Body of pancreas (tissue), 4 donors: ENCODE data around the gene RPS8. TPM values are rescaled to one million over a fixed set of nuclear protein-coding genes. Genes with fewer than 3 reads are reported as not detected.
"Not testable (repeated sequence)": the region's sequence is repeated elsewhere in the genome, so short reads cannot be mapped to it uniquely, and the experiment has no call there.

Experiments used
- ATAC-seq: fragments of 150-250 bp; one replicate; pipeline ENCODE4 v1.9.1; 2016
- DNase-seq, 4 donors: peaks; one replicate each; pipeline ENCODE4 v3.0.0-alpha.2; 2019
- H3K27ac ChIP-seq, 4 donors: fragments of 200-600 bp; sonication (generic); 1 replicate in 3 of 4; 2 replicates in 1 of 4; pipeline versions ENCODE4 v1.5.1 to v1.6.1; 2016 to 2019; ENCODE audit warnings: mild to moderate bottlenecking in 1 of 4, mixed read lengths in 1 of 4, moderate library complexity in 1 of 4
- H3K27me3 ChIP-seq, 2 donors: fragments of 200-600 bp; sonication (generic); one replicate each; pipeline ENCODE4 v1.6.0; 2016; ENCODE audit warnings: mild to moderate bottlenecking in 1 of 2
- H3K36me3 ChIP-seq, 2 donors: fragments of 200-600 bp; sonication (generic); replicated peaks in 1 of 2; 2 replicates each; pipeline ENCODE4 v1.5.1; 2016; ENCODE audit warnings: low read depth in 2 of 2; ENCODE audit not compliant: insufficient read depth in 1 of 2
- H3K4me1 ChIP-seq: fragments of 200-600 bp; sonication (generic); one replicate; pipeline ENCODE4 v1.6.0; 2016
- H3K4me3 ChIP-seq, 2 donors: fragments of 200-600 bp; sonication (generic); 1 replicate in 1 of 2; 2 replicates in 1 of 2; pipeline ENCODE4 v1.5.1; 2016 to 2019
- H3K9me3 ChIP-seq, 3 donors: fragments of 200-600 bp; sonication (generic); 1 replicate in 2 of 3; 2 replicates in 1 of 3; pipeline ENCODE4 v1.5.1; 2016
- CTCF ChIP-seq, 7 experiments: fragments of 450-650 bp in 4 of 7; fragments of 200-600 bp in 3 of 7; sonication (generic) in 3 of 7; IDR thresholded peaks; one replicate each; pipeline ENCODE4 v1.5.1; 2016 to 2019; ENCODE audit warnings: antibody characterized with exemption in 7 of 7
- POLR2A ChIP-seq, 3 donors: fragments of 450-650 bp; IDR thresholded peaks; one replicate each; pipeline ENCODE4 v1.6.1; 2016; ENCODE audit warnings: antibody characterized with exemption in 3 of 3, mild to moderate bottlenecking in 2 of 3
- WGBS, 2 donors: methylation state at CpG; one replicate each; pipeline ENCODE4 v1.1.5; 2017; 5-methylcytosine and 5-hydroxymethylcytosine counted together
- intact Hi-C: fragments of 100-400 bp; cut with DNase I; formaldehyde crosslinking; loops from one replicate; pipeline ENCODE4 v1.15.1; 2023
- total RNA-seq, 2 donors: library from RNA; depleted of rRNA; stranded (reverse); fragments of >200 nt; gene quantifications; one replicate each; pipeline ENCODE4 v1.1.0, GENCODE V29; 2016

The RPS8 gene
- total RNA-seq, 2 donors from 2014 or later = 1,064 to 1,413 TPM

- H3K4me3 ChIP-seq = no peak within 1 kb of the TSS
- DNase-seq (no peak), ATAC-seq (no peak)
- H3K36me3 ChIP-seq = no peaks in the 10 kb centered on the region
- intact Hi-C loops = no loop called here
- no peaks in the 10 kb centered on the region for H3K9me3 ChIP-seq
- TF ChIP-seq POLR2A (IDR thresholded peaks at IDR 0.05) (no peak), CTCF (IDR thresholded peaks at IDR 0.05) (no peak)
- peaks cover 38% of the 10 kb centered on the region for H3K4me1 ChIP-seq
- no peaks in the 10 kb centered on the region for H3K27me3 ChIP-seq
- WGBS, 2 donors = 80 to 81% methylated on average over 4 to 9 of the region's 9 CpGs
- H3K27ac ChIP-seq = no peak within 1 kb of the TSS
These were observed 12.9 kb downstream of the RPS8 start, which contains the start of gene BEST4 for GRCh38 chr1:44788120-44788860. TSS of gene BEST4 (minus strand) at chr1:44788170. CDS start at chr1:44787705, 465 bp downstream.

GRCh38 chr1:44790968-44791801 lies 15.8 kb downstream of the RPS8 start:
- intact Hi-C loops = loop anchor here (5.0 kb wide), 1 partner anchor 36 kb away; no protein-coding TSS in a partner anchor
- no peaks in the 10 kb centered on the region for H3K36me3 ChIP-seq
- DNase-seq = no peak
- no peak for ATAC-seq
- TF ChIP-seq CTCF (IDR thresholded peaks at IDR 0.05) (no peak), POLR2A (IDR thresholded peaks at IDR 0.05) (no peak)
- no peak overlapping the region for H3K27ac ChIP-seq
- H3K4me3 ChIP-seq = no peak overlapping the region
- no peaks in the 10 kb centered on the region for H3K27me3 ChIP-seq
- H3K9me3 ChIP-seq = no peaks in the 10 kb centered on the region
- peaks cover 13% of the 10 kb centered on the region for H3K4me1 ChIP-seq
- 38 to 50% methylated on average over 7 of the region's 7 CpGs for WGBS, 2 donors

- TF ChIP-seq CTCF (IDR thresholded peaks at IDR 0.05) (no peak), POLR2A (IDR thresholded peaks at IDR 0.05) (no peak)
- Histone ChIP-seq H3K27ac (peak overlapping the region in 1 of 4 donors; percentile 18), H3K27me3 (no peaks in the 10 kb centered on the region), H3K36me3 (no peaks in the 10 kb centered on the region), H3K9me3 (no peaks in the 10 kb centered on the region), H3K4me1 (peaks cover 6% of the 10 kb centered on the region), H3K4me3 (no peak overlapping the region)
- intact Hi-C loops = loop anchor here (5.0 kb wide), 1 partner anchor 34 kb away; no protein-coding TSS in a partner anchor
- DNase-seq = peak in 2 of 4 donors; percentile 4 to 8
- no peak for ATAC-seq
- 77 to 83% methylated on average over 7 to 9 of the region's 9 CpGs for WGBS, 2 donors
These were observed 17.6 kb downstream of the RPS8 start for GRCh38 chr1:44792736-44793502.

GRCh38 chr1:44797886-44798285 lies 22.5 kb downstream of the RPS8 start:
- intact Hi-C loops, H3K36me3 ChIP-seq, DNase-seq, H3K27ac ChIP-seq, H3K9me3 ChIP-seq, H3K27me3 ChIP-seq, H3K4me3 ChIP-seq, ATAC-seq: not testable (repeated sequence)
- H3K4me1 ChIP-seq = peaks cover 35% of the 10 kb centered on the region
- WGBS, 2 donors = 78 to 79% methylated on average over 7 to 8 of the region's 8 CpGs
